Smooth muscle cell of the brain vasculature (primary cell): ENCODE data around the gene MAPK10.
"Not testable (repeated sequence)": the region's sequence is repeated elsewhere in the genome, so short reads cannot be mapped to it uniquely, and the experiment has no call there.

ENCODE experiments used
- DNase-seq: peaks from one replicate; pipeline ENCODE4 v3.0.0-alpha.2; 2012; ENCODE audit warnings: low read depth, low spot score

The MAPK10 gene

GRCh38 chr4:86338989-86339388, 20.9 kb downstream of the MAPK10 start:
- peak; percentile 74 for DNase-seq

DNA sequence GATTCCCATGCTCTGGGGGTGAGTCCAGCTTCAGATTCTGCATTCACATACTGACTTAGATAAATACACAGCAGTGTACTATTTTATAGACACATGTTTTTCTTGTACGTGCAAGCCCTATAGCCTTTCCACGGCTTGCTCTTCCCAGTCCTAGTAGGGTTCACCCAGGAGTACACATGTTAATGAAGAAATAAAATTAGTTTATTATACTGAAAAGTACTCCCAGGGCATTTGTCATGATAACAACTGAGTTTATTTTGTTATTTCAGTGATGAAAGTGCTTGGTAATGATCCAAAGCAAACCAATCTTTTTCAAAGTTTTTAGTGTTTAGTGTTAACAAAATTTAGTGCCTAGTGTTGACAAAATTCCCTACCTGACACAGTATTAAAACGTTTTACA, 21.3 kb downstream of the MAPK10 start:
- DNase-seq: no peak

GRCh38 chr4:86334020-86334750, 25.7 kb downstream of the MAPK10 start:
- DNase-seq: no peak

GRCh38 chr4:86333236-86333635, 26.6 kb downstream of the MAPK10 start:
- DNase-seq: no peak

DNA sequence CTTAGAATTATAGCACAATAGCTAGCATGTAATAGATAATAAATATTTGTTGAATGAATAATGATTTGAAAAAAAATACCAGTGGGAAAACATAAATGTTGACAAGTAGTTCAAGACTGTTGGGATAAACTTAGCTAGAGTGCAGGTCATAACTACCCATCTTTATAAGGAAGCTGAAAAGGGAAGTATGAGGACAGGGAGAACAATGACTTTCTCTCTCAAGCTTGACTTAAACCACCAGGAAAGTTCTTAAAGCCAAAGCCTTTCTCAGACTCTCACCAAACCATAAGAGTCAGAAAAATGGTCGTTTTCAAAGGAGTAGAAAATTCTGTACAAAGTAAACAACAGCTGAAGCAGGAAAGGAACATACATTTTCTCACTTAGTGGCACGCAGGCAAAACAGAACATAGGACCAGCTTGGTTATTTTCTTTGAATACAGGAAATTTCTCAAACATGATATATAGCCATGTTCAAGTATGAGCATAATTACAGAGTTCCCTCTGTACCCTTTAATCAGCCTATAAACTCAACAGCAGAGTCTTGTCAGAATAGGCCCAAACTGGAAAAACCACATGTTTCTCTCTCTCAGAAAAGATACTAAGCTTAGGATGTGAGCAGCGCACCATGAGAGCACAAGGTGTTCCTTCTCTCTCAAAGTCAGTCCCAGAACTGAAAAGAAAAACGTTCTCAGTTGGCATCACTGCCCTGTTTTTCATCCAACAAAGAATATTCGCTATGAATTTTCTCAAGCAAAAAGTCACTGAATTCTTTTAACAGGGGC, 28.7 kb downstream of the MAPK10 start:
- DNase-seq: no peak

GRCh38 chr4:86330411-86330810, 29.4 kb downstream of the MAPK10 start:
- DNase-seq: not testable (repeated sequence)

GRCh38 chr4:86329431-86329830, 30.4 kb downstream of the MAPK10 start:
- DNase-seq: no peak

DNA sequence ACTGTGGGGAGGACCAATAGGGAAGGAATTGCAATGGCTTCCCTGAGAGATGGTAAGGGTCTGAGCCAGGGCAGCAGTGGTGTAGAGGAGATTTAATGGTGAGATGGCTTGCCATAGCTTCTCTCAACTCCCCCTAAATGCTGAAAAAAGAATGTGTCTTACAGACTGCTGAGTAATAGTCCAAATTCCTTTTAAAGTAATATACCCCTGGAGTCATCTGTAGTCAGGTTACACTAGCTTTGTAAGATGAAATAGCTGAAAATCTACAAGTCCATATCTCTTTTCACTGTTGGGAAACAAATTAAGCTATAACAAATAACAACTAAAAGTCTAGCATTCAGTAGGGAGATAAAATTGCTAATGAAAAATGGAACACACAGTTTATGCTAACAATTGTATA, 33.5 kb downstream of the MAPK10 start:
- DNase-seq: no peak

DNA sequence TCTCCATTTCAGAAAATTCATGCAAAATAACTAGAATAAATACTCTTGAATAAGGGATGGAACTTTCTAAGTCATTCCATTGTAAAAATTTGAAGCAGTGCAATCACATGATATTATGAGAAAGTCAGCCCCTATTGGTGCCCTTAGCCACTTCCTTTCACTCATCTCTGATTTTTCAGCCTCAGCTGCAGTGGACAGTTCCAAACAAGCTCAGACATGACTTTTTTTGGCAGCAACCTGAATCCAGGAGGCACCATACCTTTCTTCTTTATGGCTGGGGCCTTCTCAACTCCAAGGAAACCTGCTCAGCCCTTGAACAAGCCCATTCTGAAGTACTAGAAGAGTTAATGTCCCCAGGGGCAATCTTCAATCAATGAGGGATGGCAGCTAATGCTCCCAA, 40.5 kb downstream of the MAPK10 start:
- no peak for DNase-seq

DNA sequence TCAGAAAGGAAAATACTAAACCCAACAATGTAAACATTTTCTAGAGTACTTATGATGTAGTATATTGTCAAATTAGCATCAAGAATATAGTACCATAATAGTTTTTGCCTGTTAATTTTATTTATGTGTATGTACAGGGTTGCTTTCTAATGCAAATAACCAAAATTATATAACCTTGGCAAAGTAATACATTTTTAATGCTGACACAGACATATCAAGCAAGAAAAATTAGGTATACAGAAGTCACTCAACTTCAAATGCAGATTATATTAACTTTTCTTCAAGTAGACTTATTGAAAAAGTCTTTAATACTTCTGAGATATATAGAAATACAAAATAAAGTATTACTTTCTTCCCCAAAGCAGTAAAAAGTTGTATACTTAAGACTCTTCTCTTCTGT, 44.3 kb downstream of the MAPK10 start:
- no peak for DNase-seq

GRCh38 chr4:86313656-86314055, 46.2 kb downstream of the MAPK10 start:
- no peak for DNase-seq

DNA sequence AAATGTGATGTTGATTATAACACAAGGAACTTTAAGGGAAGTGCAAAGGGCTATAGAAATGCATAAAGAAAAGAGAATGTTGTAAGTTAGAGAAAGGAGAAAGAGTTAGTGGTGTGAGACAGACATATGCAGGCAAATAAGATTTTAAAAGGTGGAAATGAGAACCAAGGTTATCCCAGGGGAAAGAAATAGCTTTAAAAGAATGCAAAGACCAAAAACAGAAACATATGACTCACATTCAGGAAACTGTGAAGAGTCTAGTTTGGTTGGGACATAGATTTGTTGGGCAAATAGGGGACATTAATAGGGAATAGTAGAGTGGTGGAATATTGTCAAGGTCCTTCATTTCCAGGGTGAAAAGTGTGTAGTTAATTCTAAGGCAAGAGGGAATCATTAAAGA, 52.4 kb downstream of the MAPK10 start:
- DNase-seq: no peak

- peak; percentile 13 for DNase-seq
These were observed 53.0 kb downstream of the MAPK10 start for GRCh38 chr4:86306816-86307215.

- no peak for DNase-seq
These were observed 57.0 kb downstream of the MAPK10 start for GRCh38 chr4:86302830-86303229.

- DNase-seq: no peak
These were observed 57.6 kb downstream of the MAPK10 start for GRCh38 chr4:86302251-86302650.

GRCh38 chr4:86300516-86300915, 59.3 kb downstream of the MAPK10 start:
- DNase-seq: no peak

DNA sequence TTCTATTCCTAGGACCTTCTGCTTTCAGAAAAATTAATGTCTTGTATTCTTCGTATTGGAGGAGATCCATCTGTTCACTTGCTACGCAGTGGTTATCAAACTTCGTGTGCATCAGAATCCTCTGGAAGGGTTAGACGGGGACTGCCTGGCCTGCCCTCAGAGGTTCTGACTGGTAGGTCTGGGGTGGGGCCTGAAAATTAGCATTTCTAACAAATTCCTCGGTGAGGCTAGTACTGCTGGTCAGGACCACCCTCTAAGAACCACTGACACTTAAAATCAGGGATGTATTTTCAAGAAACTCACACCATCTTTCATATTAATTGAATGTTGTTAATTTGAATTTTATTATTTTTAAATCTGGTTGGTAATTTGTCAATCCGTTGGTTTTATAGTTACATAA, 63.0 kb downstream of the MAPK10 start:
- DNase-seq: no peak

DNA sequence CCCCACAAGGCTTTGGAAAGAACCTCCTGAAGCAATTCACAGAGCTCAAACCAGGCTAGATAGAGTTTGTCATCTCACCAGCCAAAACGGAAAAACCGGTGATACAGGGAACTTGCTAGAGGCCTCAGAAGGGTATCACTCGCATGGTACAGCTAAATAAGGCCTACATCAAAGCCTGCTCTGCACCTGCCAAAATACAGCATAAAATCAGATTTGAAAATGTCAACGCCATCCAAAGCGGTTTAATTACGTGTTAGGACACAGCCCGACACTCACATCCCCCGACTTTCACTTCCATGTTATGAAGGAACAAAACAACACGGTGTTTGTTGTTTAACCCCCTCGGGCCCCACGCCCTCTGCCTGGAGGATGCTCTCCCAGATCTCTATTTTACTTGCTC, 65.0 kb downstream of the MAPK10 start:
- DNase-seq: no peak

DNA sequence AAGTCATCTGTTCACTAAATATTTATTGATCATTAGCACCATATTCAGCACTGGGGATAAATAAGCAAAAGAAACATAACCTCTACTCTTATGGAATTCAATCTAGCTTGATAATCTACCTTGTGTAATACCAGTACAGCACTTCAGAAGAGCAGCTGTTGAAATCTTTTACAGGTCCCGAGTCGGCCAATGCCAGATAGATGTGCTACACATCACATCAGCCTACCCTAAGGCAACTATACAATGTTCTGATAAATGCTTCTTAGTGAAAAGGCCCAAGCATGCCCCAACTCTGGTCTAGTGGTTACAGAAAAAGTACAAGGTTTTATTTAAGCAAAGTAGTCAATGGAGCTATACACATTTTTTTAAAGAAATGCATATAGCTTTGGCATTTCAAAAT, 68.7 kb downstream of the MAPK10 start:
- DNase-seq: no peak

GRCh38 chr4:86286726-86287125, 73.1 kb downstream of the MAPK10 start:
- no peak for DNase-seq

GRCh38 chr4:86283371-86283770, 76.5 kb downstream of the MAPK10 start:
- DNase-seq: no peak

GRCh38 chr4:86280246-86280645, 79.6 kb downstream of the MAPK10 start:
- DNase-seq: no peak

GRCh38 chr4:86279293-86279960, 80.4 kb downstream of the MAPK10 start:
- no peak for DNase-seq
